HL-60/S4 treated with phorbol 12-myristate 13-acetate at 8.2 ng/mL for 4 days and 3 days (cell line): ENCODE results near the gene TRIM72.
"Not testable (repeated sequence)": the region's sequence is repeated elsewhere in the genome, so short reads cannot be mapped to it uniquely, and the experiment has no call there.

ENCODE experiments used
- in situ Hi-C: fragments of 300-500 bp; cut with MboI; formaldehyde crosslinking; loops from 2 replicates; pipeline ENCODE4 v1.15.0; 2022; ENCODE audit warnings: low sequenced_read_pairs

The TRIM72 gene

DNA sequence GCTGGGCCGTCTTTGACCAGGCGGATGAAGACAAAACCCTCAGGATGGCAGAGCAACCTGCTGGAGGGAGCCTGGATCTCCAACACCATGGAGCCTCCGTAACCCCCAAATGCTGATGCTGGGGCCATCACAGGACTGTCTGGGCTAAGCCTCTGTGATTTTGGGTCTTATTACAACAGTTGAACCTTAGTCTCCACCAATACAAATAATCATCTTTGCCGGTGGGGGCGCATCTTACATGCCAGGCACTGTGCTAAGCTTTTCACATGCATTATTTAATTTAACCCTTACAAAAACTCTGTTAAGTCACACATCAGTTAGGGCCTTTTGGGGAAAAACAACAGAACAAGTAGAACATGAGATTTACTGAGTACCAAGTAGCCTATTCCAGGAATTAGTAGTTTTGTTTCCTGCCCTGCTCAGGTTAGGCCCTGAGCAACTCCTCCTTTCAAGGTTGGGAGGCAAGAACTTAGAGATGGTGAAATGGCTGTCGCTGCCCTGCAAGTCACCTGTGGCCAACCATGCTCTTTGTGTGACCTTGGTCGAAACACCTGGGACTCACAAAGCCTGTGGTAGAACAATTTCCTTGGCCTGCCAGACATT lies 37.0 kb downstream of the TRIM72 start:
- in situ Hi-C loops = no loop called here

DNA sequence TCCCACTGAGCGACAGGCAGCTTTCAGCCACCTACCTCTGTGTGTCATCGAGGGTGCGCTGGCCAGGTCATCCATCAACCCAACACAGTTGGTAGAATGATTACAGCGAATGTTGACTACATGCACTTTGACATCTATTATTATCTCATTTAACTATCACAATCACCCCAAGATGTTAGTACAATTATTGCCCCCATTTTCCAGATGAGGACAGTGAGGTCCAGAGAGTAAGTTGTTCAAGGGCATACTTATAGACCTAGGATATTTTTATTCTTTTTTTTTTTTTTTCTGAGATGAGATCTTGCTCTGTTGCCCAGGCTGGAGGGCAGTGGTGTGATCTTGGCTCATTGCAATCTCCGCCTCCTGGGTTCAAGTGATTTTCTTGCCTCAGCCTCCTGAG lies 37.5 kb downstream of the TRIM72 start:
- in situ Hi-C loops = no loop called here

DNA sequence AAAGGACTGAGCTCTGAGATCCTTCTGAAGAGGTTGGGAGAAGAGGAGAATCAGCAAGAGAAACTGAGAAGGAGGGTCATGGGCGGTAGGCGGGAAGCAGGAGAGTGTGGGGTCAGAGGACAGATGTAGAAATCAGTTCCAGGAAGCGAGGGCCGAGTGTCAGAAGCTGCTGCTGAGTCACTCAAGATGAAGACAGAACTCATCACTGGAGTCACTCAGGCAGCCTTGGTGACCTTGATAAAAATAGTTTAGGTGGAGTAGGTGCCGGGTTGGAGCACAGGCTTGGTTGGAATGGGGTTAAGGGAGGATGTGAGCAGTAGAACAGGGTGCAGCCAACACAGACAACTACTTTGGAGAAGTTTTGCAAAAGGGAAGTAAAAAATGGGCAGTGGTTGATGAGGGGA lies 39.7 kb downstream of the TRIM72 start:
- in situ Hi-C loops = no loop called here

DNA sequence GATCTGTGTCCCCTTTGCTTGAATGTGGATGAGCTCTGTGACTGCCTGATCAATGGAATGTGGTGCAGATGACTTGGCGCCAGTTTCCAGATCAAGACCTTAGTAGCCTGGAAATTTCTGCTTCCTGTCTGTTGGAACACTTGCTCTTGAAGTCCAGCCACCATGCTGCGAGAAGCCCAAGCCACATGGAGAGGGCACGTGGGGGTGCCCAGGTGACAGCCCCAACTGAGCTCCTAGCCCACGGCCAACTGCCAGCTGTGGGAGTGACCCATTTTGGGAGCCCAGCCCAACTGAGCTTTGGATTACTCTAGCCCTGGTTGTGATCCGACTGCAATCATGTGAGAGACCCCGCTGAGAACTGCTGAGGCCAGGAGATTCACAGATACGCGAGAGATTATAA lies 42.5 kb downstream of the TRIM72 start:
- in situ Hi-C loops = no loop called here

DNA sequence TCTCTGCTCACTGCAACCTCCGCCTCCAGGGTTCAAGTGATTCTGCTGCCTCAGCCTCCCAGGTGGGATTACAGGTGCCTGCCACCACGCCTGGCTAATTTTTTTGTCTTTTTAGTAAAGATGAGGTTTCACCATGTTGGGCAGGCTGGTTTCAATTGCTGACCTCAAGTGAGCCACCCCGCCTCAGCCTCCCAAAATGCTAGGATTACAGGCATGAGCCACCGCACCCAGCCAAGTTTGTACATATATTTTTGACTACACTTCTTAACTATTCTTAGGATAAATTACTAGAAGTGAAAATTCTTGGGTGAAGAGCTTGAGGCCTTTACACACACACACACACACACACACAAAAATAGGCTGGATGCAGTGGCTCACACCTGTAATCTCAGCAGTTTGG lies 44.4 kb downstream of the TRIM72 start:
- in situ Hi-C loops = no loop called here

DNA sequence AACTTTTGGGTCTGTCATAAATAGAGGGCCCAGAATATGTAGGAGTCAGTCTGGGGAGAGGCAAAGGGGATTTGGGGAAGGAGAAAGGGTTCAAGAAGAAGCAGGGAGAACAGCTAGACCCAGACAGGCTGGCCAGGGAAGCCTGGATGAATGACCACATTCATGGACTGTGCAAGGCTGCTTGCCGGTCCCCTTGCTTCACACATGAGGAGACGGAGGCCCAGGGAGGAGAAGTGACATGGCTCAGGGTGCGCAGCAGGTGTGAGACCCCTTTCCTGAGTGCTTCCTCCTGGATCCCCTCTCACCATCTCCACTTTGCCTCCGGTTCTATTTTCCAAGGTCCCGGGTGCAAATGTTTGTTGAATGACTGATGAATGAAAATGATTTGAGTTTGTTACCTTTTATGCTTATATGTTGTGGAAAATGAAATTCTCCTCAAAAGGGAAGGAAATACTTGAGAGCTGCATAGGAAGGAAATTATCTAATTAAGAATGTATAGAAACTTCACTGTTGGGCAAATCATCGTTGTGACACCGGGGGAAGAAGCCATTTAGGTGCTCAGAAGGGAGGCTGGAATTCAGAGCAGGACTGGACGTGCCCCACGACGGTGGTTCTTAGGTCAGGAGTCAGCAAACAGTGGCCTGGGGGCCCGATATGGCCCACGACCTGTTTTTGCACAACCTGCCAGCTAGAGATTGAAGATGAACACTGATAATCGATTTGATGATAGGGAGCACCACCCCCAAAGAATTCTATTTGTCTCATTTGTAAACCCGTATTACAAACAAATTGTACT lies 46.4 kb downstream of the TRIM72 start:
- in situ Hi-C loops = no loop called here

DNA sequence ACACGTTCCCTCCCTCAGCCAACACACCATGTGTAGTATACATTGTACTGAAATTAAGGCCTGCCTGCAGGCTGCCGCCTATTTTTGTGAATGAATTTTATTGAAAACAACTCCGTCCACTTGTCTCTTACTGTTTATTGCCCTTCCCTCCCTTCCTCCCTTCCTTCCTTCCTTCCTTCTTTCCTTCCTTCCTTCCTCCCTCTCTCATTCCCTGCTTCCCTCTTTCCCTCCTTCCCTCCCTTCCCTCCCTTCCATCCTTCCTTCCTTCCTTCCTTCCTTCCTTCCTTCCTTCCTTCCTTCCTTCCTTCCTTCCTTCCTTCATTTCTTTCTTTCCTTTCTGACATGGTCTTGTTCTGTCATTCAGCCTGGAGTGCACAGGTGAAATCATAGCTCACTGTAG lies 48.2 kb downstream of the TRIM72 start:
- in situ Hi-C loops = no loop called here

DNA sequence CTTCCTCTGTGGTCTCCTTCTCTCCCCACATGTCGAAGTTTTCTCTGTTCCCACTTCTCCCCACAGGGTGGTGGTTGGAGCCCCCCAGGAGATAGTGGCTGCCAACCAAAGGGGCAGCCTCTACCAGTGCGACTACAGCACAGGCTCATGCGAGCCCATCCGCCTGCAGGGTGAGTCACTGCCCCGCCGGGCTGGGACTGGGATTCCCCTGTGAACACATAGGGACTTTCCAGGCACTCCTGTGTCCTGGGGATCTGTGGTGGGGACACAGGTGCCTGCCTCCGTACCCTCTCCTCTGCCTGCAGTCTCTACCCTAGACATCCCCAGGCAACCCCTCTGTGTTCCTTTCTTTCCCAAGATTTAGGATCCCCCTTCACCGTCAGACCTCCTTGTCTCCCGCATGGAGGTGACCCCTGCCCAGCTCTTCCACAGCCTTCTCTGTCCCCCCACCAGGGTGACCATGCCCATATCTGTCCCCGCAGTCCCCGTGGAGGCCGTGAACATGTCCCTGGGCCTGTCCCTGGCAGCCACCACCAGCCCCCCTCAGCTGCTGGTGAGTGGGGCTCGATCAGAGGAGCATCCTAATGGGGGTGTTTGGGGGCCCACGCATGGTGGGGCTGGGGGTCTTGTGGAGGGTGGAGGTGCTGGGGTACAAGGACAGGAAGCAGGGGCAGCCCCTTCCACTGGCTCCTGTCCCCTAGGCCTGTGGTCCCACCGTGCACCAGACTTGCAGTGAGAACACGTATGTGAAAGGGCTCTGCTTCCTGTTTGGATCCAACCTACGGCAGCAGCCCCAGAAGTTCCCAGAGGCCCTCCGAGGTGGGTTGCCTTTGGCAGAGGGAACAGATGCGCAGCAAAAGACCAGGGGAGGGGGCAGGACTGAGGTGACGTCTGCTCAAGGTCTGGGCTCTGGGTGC lies 51.7 kb downstream of the TRIM72 start:
- in situ Hi-C loops = no loop called here

DNA sequence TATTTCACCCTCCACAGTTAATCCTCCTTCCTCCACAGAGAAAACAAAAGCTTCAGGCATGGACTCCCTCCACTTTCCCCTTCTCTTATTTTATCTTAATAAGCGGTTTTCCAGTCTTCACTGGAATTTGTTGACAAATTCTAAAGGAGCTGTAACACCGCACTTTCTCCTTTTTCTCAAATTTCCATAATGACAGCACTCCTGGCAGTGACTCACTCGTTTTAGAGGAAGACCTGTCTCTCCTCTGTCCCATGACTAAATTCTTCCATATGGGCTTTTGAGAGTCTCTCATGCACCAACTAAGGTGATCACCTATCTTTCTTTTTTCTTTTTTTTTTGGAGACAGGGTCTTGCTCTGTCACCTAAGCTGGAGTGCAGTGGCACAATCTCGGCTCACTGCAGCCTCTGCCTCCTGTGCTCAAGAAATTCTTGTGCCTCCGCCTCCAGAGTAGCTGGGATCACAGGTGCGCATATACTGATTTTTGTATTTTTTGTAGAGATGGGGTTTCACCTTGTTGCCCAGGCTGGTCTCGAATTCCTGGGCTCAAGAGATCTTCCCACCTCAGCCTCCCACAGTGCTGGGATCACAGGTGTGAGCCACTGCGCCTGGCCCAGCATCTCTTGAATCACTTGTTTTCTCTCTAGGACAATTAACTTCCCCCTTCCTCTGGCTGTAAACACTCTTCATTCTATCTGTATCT lies 53.6 kb downstream of the TRIM72 start:
- in situ Hi-C loops = no loop called here

DNA sequence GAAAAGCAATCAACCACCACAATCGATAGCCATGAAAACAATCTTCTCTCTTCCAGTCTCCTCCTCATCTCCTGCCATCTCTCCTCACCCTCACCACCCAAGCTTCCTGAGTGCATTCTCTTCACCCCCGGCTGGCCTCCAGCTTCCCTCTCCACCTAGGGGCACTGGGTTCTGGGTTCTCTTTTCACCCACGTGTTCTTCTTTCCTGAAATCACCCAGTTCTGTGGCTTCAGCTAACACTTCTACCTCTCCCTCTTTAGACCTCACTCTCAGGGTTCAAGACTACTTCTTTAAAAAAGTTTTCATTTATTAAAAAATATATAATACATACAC lies 54.1 kb downstream of the TRIM72 start:
- in situ Hi-C loops = no loop called here

DNA sequence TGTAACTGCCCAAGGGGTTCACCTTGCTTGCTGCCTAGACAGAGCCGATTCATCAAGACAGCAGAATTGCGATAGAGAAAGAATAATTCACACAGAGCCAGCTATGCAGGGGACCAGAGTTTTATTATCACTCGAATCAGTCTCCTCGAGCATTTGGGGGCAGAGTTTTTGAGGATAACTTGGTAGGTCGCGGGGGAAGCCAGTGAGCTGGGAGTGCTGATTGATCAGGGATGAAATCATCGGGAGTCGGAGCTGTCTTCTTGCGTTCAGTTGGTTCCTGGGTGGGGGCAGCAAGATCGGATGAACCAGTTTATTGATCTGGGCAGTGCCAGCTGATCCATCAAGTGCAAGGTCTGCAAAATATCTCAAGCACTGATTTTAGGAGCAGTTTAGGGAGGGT lies 55.0 kb downstream of the TRIM72 start:
- in situ Hi-C loops = no loop called here

DNA sequence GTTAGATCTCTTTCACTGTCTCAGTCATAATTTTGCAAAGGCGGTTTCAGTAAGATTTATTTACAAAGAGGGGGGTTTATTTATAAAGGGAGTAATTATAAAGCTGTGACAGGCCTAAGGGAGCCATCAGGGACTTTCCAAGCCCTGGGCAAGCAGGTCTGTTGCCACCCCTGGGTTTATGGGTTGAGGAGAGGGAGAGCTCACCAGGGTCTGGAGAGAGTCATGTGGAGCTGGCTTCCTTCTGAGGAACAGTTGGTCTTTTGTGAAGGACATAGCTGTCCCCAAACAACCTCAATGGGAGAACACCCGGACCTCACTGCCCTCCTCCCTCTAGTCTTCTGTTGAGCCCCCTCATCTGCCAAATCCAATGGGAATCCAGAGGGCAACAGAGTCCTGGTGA lies 55.6 kb downstream of the TRIM72 start:
- in situ Hi-C loops = no loop called here

DNA sequence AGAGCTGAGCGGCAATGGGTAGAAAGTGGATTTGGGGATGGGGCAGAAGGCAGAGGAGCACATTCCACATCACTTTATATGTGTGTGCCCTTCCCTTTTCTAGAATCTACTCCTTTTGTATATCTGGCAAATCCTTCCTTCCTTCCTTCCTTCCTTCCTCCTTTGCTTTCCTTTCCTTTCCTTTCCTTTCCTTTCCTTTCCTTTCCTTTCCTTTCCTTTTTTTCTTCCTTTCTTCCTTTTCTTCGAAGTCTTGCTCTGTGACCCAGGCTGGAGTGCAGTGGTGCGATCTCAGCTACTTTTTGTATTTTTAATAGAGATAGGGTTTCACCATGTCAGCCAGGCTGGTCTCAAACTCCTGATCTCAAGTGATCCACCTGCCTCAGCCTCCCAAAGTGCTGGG lies 56.1 kb downstream of the TRIM72 start:
- in situ Hi-C loops = not testable (repeated sequence)

DNA sequence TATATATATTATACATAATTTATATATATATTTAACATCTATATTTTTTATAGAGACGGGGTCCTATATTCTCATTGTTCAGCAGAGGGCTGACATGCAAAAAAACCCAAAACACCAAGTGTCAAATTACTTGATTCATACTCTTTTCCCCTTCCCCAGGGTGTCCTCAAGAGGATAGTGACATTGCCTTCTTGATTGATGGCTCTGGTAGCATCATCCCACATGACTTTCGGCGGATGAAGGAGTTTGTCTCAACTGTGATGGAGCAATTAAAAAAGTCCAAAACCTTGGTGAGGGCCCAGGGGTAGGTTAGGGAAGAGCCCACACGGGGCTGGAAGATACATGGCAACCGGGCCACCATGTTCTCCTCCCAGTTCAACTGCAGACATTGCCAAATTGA lies 56.9 kb downstream of the TRIM72 start:
- in situ Hi-C loops = no loop called here

DNA sequence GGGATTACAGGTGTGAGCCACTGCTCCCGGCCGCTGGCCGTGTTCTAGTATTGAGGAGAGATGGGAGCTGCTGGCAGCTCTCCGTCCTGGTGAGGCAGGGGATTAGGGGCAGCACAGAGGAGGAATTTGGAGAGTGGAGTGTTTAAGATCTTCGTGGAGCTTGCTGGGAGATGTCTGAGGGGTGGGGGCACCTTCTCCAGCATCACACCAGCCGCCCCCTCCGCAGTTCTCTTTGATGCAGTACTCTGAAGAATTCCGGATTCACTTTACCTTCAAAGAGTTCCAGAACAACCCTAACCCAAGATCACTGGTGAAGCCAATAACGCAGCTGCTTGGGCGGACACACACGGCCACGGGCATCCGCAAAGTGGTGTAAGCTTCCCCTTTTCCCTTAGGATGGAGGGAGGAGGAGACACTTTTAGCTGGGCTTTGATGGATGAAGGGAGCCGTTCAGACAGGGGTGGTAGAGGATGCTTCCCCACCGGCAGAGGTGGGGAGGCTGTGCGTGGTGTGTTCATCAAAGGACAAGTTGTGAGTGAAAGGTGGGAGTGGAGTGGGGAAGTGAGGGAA lies 57.8 kb downstream of the TRIM72 start:
- in situ Hi-C loops = no loop called here

DNA sequence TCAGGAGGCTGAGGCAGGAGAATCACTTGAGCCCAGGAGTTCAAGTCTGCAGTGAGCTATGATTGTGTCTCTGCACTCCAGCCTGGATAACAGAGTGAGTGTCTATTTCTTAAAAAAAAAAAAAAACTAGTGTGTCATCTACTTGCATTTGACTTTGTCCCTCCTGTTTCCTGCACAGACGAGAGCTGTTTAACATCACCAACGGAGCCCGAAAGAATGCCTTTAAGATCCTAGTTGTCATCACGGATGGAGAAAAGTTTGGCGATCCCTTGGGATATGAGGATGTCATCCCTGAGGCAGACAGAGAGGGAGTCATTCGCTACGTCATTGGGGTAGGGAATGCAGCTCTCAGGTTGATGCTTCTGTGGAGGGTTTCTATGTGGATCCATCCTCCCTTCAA lies 59.3 kb downstream of the TRIM72 start:
- in situ Hi-C loops = no loop called here

DNA sequence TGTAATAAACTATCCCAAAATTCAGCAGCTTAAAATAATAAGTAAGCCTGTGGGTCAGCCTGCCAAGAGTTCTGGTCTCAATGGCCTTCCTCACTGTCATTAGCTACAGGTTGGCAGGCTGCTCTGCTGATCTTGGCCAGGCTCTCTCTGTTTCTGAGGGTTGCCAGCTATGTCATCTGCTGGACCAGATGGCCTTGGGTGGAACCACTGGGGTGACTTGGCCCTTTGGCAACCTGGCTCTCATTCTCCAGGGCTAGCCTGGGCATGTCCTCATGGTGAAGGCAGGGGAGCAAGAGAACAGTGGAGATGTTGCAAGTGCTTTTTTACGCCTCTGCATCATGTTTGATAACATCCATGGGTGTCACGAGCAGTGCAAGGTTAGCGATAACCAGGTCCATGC lies 59.8 kb downstream of the TRIM72 start:
- in situ Hi-C loops = no loop called here

DNA sequence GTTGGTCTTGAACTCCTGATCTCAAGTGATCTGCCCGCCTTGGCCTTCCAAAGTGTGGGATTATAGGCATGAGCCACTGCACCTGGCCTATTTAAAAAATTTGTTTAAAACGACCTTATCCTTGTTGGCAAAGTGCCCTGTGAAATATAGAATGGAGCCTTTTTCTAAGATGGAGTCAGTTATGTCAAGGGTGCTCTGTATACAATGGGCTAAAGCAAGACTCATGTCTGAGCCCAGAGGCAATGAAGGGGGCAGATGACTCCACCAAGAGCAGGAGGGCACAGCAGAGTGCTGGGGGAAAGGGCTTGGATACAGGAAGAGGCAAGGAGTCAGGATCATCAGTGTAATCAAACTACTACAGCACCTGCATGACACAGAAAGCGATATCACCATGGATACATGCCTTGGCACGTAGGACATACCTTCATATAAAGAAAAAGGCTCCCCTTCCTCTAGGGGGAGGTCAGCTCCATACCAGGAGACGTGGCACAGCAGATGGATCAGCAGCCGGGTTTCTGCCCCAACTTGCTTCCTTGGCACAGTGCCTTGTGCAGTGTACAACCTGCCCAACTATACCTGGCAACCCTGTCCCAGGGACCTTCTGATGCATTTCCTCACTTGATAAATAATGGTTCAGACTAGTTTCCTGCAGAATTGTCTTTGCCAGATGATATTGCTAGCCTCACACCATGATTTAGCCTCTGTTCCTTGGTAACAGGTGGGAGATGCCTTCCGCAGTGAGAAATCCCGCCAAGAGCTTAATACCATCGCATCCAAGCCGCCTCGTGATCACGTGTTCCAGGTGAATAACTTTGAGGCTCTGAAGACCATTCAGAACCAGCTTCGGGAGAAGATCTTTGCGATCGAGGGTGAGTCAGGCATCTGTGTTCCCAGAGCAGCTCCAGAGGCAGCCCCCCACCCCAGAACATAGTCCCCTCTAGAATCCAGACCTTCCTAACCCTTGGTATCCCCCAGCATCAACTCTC lies 61.2 kb downstream of the TRIM72 start:
- in situ Hi-C loops = no loop called here

DNA sequence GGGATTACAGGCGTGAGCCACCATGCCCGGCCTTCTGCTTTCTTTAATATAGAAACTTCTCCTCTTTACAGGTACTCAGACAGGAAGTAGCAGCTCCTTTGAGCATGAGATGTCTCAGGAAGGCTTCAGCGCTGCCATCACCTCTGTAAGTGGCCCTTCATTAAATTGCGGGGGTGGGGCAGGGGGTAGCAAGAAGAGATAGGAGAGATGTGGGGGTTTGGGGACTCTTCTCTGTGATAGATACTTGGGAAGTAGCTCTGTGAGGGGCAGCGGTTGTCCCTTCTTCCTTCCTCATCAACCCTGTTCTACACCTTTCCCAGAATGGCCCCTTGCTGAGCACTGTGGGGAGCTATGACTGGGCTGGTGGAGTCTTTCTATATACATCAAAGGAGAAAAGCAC lies 62.7 kb downstream of the TRIM72 start:
- in situ Hi-C loops = no loop called here
